Stimulated activated CD4-positive, alpha-beta T cell treated with anti-CD3 and anti-CD28 coated beads, TNF-alpha, amount 100 ng/mL, for 48 hours (primary cell): Measurements from ENCODE around the gene ASAH2B.

Source experiments
- DNase-seq, 3 donors: peaks; one replicate each; pipeline ENCODE4 v3.0.0-alpha.2; 2020; ENCODE audit warnings: low read depth in 3 of 3

The ASAH2B gene

DNA sequence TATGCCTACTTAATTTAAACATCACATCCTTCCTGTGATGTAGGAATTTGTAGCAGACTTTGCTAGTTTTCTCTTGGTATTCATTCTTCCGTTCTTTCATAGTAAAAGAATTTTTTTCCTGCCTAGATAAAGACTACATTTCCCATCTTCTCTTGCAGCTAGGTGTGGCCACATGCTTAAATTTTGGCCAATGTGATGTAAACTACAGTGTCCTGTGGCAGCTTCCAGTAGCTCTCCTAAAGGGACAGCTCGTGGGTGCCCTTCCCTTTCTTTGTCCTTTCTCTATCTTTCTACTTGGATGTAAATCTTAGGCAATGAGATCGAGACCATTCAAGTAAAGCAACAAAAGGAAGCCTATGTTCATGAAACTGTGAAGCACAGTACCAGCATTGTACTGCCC, 58.6 kb downstream of the ASAH2B start:
- DNase-seq, result no peak

DNA sequence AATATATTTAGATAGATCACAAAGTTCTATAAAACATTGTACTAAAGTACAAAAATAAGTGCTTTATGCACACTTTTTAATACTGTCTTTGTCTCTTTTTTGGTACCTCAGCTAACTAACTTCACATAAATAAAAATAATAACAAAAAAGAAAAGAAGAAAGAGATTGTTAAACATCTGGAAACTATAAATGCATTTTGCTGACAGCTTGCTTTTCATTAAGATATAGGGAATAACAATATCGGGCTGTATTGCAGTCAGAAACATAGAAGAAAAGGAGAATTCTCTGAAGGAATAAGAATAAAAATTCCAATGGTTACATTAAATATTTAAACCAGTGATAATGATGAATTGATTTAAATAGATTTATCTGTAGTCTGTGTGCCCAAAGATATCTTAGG, 59.9 kb downstream of the ASAH2B start:
- no peak for DNase-seq

DNA sequence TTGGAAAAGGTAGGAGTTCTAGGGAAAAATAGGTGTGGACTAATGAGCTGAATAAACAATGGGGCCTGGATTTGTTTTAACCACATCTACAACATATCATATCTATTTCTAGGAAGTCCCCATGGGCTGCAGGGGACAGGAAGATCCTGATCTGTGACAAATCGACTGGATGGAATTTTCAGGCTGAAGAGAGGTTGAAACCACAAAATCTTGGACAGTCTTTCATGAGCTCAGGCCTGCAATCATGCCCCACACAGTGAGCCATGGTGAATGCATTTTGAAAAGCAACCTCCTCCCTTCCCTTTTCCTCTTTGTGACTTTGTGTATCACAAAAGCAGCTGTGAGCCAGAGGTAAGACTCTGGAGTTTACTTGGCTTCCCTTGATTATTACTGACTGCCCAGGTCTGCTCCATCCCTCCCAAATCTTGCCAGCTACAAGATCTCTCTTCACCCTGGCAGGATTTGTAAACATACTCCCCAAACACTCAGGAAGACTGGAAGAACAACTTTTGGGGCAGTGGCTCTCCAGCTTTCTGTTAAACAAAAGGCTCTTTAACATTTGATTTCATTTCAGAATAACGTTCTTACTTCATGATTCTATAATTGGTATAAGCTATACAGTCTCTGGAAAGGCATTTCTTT, 66.4 kb downstream of the ASAH2B start:
- no peak for DNase-seq

DNA sequence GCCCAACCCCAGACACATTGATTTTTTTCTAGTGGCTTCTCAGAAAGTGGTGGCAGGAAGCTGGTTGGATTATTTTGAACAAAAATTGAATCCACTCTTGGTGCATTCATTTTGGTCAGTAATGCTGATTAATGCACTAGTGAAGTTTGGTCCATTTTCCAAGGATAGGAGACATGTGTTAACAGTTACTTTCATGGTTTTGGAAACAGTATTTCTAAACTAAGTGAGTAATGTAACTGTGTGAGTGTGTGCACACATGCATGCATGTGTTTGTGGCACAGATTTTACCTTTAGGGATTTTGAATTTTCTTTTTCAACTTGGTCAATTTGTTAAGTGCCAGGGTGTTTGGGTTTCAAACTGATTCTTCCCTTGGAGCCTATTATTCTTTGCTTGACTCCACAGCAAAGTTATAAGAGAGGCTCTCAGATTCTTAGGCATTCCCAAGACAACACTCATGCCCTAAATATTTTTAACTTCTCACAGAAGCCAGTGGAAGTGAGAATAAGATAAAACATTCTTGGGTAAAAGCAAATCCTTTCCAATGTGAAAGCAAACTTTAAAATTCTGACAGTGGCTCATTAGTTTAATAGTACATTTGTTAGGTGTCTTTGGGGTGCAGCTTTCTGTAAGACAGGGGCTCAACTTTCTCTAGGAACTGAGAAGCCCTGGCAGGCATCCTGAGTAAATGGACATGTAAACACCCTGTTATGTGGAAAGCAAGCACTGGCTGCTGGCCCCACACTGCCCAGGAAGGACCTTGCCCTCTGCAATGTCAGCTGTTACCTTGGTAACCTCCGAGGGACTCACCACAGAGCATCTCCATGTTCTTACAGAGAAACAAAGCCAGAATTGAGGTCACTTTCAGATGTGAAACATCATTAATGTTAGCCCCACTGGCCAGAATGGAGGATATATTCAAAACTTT, 68.4 kb downstream of the ASAH2B start:
- DNase-seq, result no peak
